OCI-LY1 (cell line): ENCODE measurements around the gene PTPRA.

Source experiments
- H2AFZ ChIP-seq: fragments of 200-600 bp; sonication (generic), shearing (Covaris generic); 2 replicates; pipeline ENCODE4 v1.6.0; 2014; ENCODE audit warnings: antibody characterized with exemption, mild to moderate bottlenecking, low read length
- H3F3A ChIP-seq: fragments of 200-600 bp; sonication (generic), shearing (Covaris generic); 2 replicates; pipeline ENCODE4 v1.6.0; 2014; ENCODE audit warnings: mild to moderate bottlenecking, antibody characterized with exemption, low read length, moderate library complexity; ENCODE audit not compliant: insufficient read depth
- H3K27ac ChIP-seq: fragments of 200-600 bp; sonication (generic); 2 replicates; pipeline ENCODE4 v1.5.1; 2014; ENCODE audit warnings: low read length, mixed run types, mild to moderate bottlenecking, low read depth; ENCODE audit not compliant: poor library complexity, severe bottlenecking
- H3K27me3 ChIP-seq: fragments of 200-600 bp; sonication (generic); 2 replicates; pipeline ENCODE4 v1.6.0; 2014; ENCODE audit warnings: antibody characterized with exemption, mild to moderate bottlenecking, low read length, moderate library complexity; ENCODE audit not compliant: insufficient read depth
- H3K36me3 ChIP-seq: fragments of 200-600 bp; sonication (generic); 2 replicates; pipeline ENCODE4 v1.6.1; 2014; ENCODE audit warnings: mild to moderate bottlenecking, antibody characterized with exemption, low read length, moderate library complexity, mixed read lengths; ENCODE audit not compliant: insufficient read depth
- H3K4me1 ChIP-seq: fragments of 200-600 bp; sonication (generic); 2 replicates; pipeline ENCODE4 v1.5.1; 2014; ENCODE audit warnings: mild to moderate bottlenecking, low read length, moderate library complexity; ENCODE audit not compliant: insufficient read depth, severe bottlenecking
- H3K4me2 ChIP-seq: fragments of 200-600 bp; sonication (generic), shearing (Covaris generic); 2 replicates; pipeline ENCODE4 v1.6.1; 2014; ENCODE audit warnings: low read length
- H3K4me3 ChIP-seq: fragments of 200-600 bp; sonication (generic); 2 replicates; pipeline ENCODE4 v1.5.1; 2014; ENCODE audit warnings: low read length, low read depth, mild to moderate bottlenecking, mixed read lengths; ENCODE audit not compliant: poor library complexity, severe bottlenecking
- H3K79me2 ChIP-seq: fragments of 200-600 bp; shearing (Covaris generic); 2 replicates; pipeline ENCODE4 v1.6.1; 2016; ENCODE audit warnings: mixed run types, low read length, mixed read lengths; ENCODE audit not compliant: insufficient read depth
- H3K9ac ChIP-seq: fragments of 200-600 bp; sonication (generic), shearing (Covaris generic); 2 replicates; pipeline ENCODE4 v1.6.1; 2014; ENCODE audit warnings: mild to moderate bottlenecking, low read length, mixed read lengths
- H3K9me2 ChIP-seq: fragments of 200-600 bp; sonication (generic), shearing (Covaris generic); 2 replicates; pipeline ENCODE4 v1.6.1; 2014; ENCODE audit warnings: low read depth, mild to moderate bottlenecking, low read length, mixed read lengths
- H3K9me3 ChIP-seq: fragments of 200-600 bp; shearing (Covaris generic); 2 replicates; pipeline ENCODE4 v1.6.1; 2014; ENCODE audit warnings: low read length, mixed read lengths
- H4K20me1 ChIP-seq: fragments of 200-600 bp; sonication (generic), shearing (Covaris generic); 2 replicates; pipeline ENCODE4 v1.6.0; 2016; ENCODE audit warnings: mild to moderate bottlenecking, low read length; ENCODE audit not compliant: insufficient read depth
- CTCF ChIP-seq: fragments of 200-600 bp; sonication (generic), shearing (Covaris generic); IDR thresholded peaks from 2 replicates; pipeline ENCODE4 v1.5.1; 2017; ENCODE audit warnings: mild to moderate bottlenecking, antibody characterized with exemption, low read length, moderate library complexity, mixed read lengths
- EZH2 ChIP-seq: fragments of 200-600 bp; sonication (generic), shearing (Covaris generic); IDR thresholded peaks from 2 replicates; pipeline ENCODE4 v1.8.0; 2017; ENCODE audit warnings: borderline replicate concordance, mixed run types, mild to moderate bottlenecking, antibody characterized with exemption, low read length, moderate library complexity, mixed read lengths

The PTPRA gene

DNA sequence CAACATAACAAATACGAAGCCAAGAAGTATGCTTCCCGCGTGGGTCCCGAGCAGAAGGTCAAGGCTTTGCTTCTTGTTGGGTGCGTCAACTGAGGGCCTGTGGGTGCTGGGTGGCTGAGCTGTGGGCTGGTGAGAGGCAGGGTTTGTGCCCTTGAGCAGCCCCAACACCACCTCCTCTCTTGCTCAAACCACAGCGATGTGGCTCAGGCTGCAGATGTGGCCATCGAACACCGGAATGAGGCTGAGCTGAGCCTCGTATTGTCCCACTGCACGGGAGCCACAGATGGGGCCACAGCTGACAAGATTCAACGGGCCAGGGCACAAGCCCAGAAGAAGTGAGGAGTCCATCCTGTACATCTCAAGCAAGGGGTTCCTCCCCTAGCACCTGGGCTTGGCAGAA lies 7.0 kb upstream of the PTPRA start:
- no peak overlapping the region for H3K9ac ChIP-seq
- no peaks in the 10 kb centered on the region for H3K27me3 ChIP-seq
- H3K79me2 ChIP-seq: no peaks in the 10 kb centered on the region
- H2AFZ ChIP-seq: no peak overlapping the region
- peaks cover 7% of the 10 kb centered on the region for H3K4me1 ChIP-seq
- H3K27ac ChIP-seq: no peak overlapping the region
- no peaks in the 10 kb centered on the region for H3K9me3 ChIP-seq
- H3K36me3 ChIP-seq: peaks cover 26% of the 10 kb centered on the region
- no peaks in the 10 kb centered on the region for H3K9me2 ChIP-seq
- H4K20me1 ChIP-seq: no peaks in the 10 kb centered on the region
- no peak overlapping the region for H3K4me2 ChIP-seq
- H3F3A ChIP-seq: no peaks in the 10 kb centered on the region
- no peak for TF ChIP-seq CTCF
- TF ChIP-seq EZH2: no peak
- H3K4me3 ChIP-seq: no peak overlapping the region

GRCh38 chr20:2867081-2867864 lies 6.0 kb upstream of the PTPRA start:
- H3K9me2 ChIP-seq: no peaks in the 10 kb centered on the region
- H3K4me3 ChIP-seq: no peak overlapping the region
- no peaks in the 10 kb centered on the region for H3F3A ChIP-seq
- peaks cover 9% of the 10 kb centered on the region for H3K4me1 ChIP-seq
- TF ChIP-seq EZH2: no peak
- peaks cover 23% of the 10 kb centered on the region for H3K36me3 ChIP-seq
- no peaks in the 10 kb centered on the region for H3K79me2 ChIP-seq
- H3K27me3 ChIP-seq: no peaks in the 10 kb centered on the region
- no peaks in the 10 kb centered on the region for H3K9me3 ChIP-seq
- H3K9ac ChIP-seq: no peak overlapping the region
- no peaks in the 10 kb centered on the region for H4K20me1 ChIP-seq
- H3K27ac ChIP-seq: no peak overlapping the region
- no peak overlapping the region for H3K4me2 ChIP-seq
- H2AFZ ChIP-seq: no peak overlapping the region

- TF ChIP-seq EZH2 (no peak), CTCF (no peak)
- no peak overlapping the region for H3K4me3 ChIP-seq
- no peak overlapping the region for H3K4me2 ChIP-seq
- H3K27ac ChIP-seq: no peak overlapping the region
- H4K20me1 ChIP-seq: no peaks in the 10 kb centered on the region
- no peaks in the 10 kb centered on the region for H3F3A ChIP-seq
- H3K36me3 ChIP-seq: peaks cover 19% of the 10 kb centered on the region; the same call in 1 of the 2 replicates
- H3K9ac ChIP-seq: no peak overlapping the region
- H2AFZ ChIP-seq: no peak overlapping the region
- no peaks in the 10 kb centered on the region for H3K9me2 ChIP-seq
- H3K9me3 ChIP-seq: no peaks in the 10 kb centered on the region
- no peaks in the 10 kb centered on the region for H3K27me3 ChIP-seq
- H3K4me1 ChIP-seq: peaks cover 20% of the 10 kb centered on the region
- peaks cover 6% of the 10 kb centered on the region; the same call in 1 of the 2 replicates for H3K79me2 ChIP-seq
These were observed 3.9 kb upstream of the PTPRA start for GRCh38 chr20:2869381-2869780.

DNA sequence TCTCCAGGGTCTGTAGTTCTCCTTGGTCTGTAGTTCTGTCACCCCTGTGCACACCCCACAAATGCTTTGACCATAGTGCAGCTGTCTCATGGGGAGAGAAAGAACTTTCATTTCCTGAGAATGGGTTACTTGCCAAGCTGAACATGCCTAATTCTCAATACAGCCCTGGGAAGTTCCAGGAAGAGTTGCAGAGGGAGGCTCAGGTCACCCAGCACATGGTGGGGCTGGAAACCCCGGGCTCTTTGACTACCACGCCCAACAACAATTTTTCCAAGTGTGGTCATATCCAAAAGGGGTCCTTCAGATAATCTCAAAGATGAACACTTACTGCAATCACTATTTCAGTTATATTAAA lies 2.2 kb upstream of the PTPRA start:
- no peaks in the 10 kb centered on the region for H3K9me3 ChIP-seq
- peaks cover 31% of the 10 kb centered on the region for H3K4me1 ChIP-seq
- no peak overlapping the region for H3K4me3 ChIP-seq
- no peaks in the 10 kb centered on the region for H4K20me1 ChIP-seq
- no peak overlapping the region for H3K27ac ChIP-seq
- peaks cover 22% of the 10 kb centered on the region for H3K79me2 ChIP-seq
- no peak overlapping the region for H3K4me2 ChIP-seq
- no peak overlapping the region for H3K9ac ChIP-seq
- H3K27me3 ChIP-seq: no peaks in the 10 kb centered on the region
- no peak for TF ChIP-seq CTCF
- no peaks in the 10 kb centered on the region for H3K9me2 ChIP-seq
- no peak overlapping the region for H2AFZ ChIP-seq
- no peaks in the 10 kb centered on the region for H3F3A ChIP-seq
- peaks cover 10% of the 10 kb centered on the region; the same call in 1 of the 2 replicates for H3K36me3 ChIP-seq
